ENCODE results near the gene FLYWCH2.
"Not testable (repeated sequence)": the region's sequence is repeated elsewhere in the genome, so short reads cannot be mapped to it uniquely, and the experiment has no call there.

FLYWCH2 gene

GRCh38 chr16:2938206-2938605 lies 55.2 kb downstream of the FLYWCH2 start:
- no peak for DNase-seq (ENCODE audit: low read depth in 2 of 2)

- no peak for DNase-seq (ENCODE audit: low read depth in 2 of 2)
These were observed 57.0 kb downstream of the FLYWCH2 start for GRCh38 chr16:2939968-2940367.

- DNase-seq (ENCODE audit: low read depth in 2 of 2), result no peak
These were observed 59.0 kb downstream of the FLYWCH2 start for GRCh38 chr16:2942045-2942444.

- DNase-seq (ENCODE audit: low read depth in 2 of 2), result not testable (repeated sequence)
These were observed 60.7 kb downstream of the FLYWCH2 start for GRCh38 chr16:2943716-2944115.

GRCh38 chr16:2946649-2947048 lies 63.6 kb downstream of the FLYWCH2 start:
- no peak for DNase-seq (ENCODE audit: low read depth in 2 of 2)

Measured in stimulated activated CD4-positive, alpha-beta T cell treated with anti-CD3 and anti-CD28 coated beads, Interleukin-4, amount 100 ng/mL, for 48 hours (primary cell).